Brain microvascular endothelial cell (primary cell): ENCODE measurements around the gene KLHDC2.
"Not testable (repeated sequence)": the region's sequence is repeated elsewhere in the genome, so short reads cannot be mapped to it uniquely, and the experiment has no call there.

Experiments used
- DNase-seq: peaks from one replicate; pipeline ENCODE4 v3.0.0-alpha.2; 2020
- H3K27ac ChIP-seq: fragments of 250-450 bp; sonication (Bioruptor Pico); 2 replicates; pipeline ENCODE4 v1.5.1; 2020; ENCODE audit warnings: mild to moderate bottlenecking, moderate library complexity
- H3K27me3 ChIP-seq: fragments of 250-450 bp; sonication (Bioruptor Pico); replicated peaks from 2 replicates; pipeline ENCODE4 v1.5.1; 2020; ENCODE audit warnings: mild to moderate bottlenecking
- H3K36me3 ChIP-seq: fragments of 250-450 bp; sonication (Bioruptor Pico); replicated peaks from 2 replicates; pipeline ENCODE4 v1.5.1; 2020; ENCODE audit warnings: mild to moderate bottlenecking
- H3K4me3 ChIP-seq: 2 replicates; pipeline ENCODE4 v1.5.1; 2011; ENCODE audit warnings: low read depth, mild to moderate bottlenecking, control low read depth, low read length, moderate library complexity
- CTCF ChIP-seq: IDR thresholded peaks from 2 replicates; pipeline ENCODE4 v1.5.1; 2011; ENCODE audit warnings: low read depth, mild to moderate bottlenecking, moderate library complexity, low read length, control low read depth, inconsistent platforms; ENCODE audit errors: missing control alignments
- in situ Hi-C: cut with HindIII; loops from 2 replicates; pipeline ENCODE4 v1.10.0; 2017; ENCODE audit warnings: low sequenced_read_pairs, low pct_ligation_motif_present

Gene KLHDC2

GRCh38 chr14:49774106-49774505 lies 6.2 kb downstream of the KLHDC2 start:
- Histone ChIP-seq H3K4me3 (no peak overlapping the region), H3K36me3 (peaks cover 39% of the 10 kb centered on the region), H3K27ac (no peak overlapping the region), H3K27me3 (no peaks in the 10 kb centered on the region)
- in situ Hi-C loops = no loop called here
- no peak for TF ChIP-seq CTCF
- no peak for DNase-seq

GRCh38 chr14:49778421-49778820 lies 10.5 kb downstream of the KLHDC2 start:
- peaks cover 65% of the 10 kb centered on the region for H3K36me3 ChIP-seq
- TF ChIP-seq CTCF = no peak
- no peak for DNase-seq
- no peak overlapping the region for H3K27ac ChIP-seq
- in situ Hi-C loops = no loop called here
- no peak overlapping the region for H3K4me3 ChIP-seq
- no peaks in the 10 kb centered on the region for H3K27me3 ChIP-seq

GRCh38 chr14:49781040-49781439 lies 13.1 kb downstream of the KLHDC2 start:
- peaks cover 60% of the 10 kb centered on the region for H3K36me3 ChIP-seq
- in situ Hi-C loops, H3K27ac ChIP-seq, H3K4me3 ChIP-seq, DNase-seq, H3K27me3 ChIP-seq: not testable (repeated sequence)

GRCh38 chr14:49783394-49784014 lies 15.6 kb downstream of the KLHDC2 start:
- no peak for DNase-seq
- H3K36me3 ChIP-seq = peaks cover 64% of the 10 kb centered on the region
- in situ Hi-C loops = no loop called here
- no peak for TF ChIP-seq CTCF
- no peak overlapping the region for H3K4me3 ChIP-seq
- H3K27ac ChIP-seq = no peak overlapping the region
- H3K27me3 ChIP-seq = no peaks in the 10 kb centered on the region

- in situ Hi-C loops = no loop called here
- Histone ChIP-seq H3K27ac (no peak overlapping the region), H3K4me3 (no peak overlapping the region), H3K27me3 (no peaks in the 10 kb centered on the region), H3K36me3 (peaks cover 65% of the 10 kb centered on the region)
- no peak for TF ChIP-seq CTCF
- no peak for DNase-seq
These were observed 18.4 kb downstream of the KLHDC2 start for GRCh38 chr14:49786315-49786714.

GRCh38 chr14:49792618-49793017 lies 24.7 kb downstream of the KLHDC2 start:
- Histone ChIP-seq H3K36me3 (peaks cover 55% of the 10 kb centered on the region), H3K27me3 (no peaks in the 10 kb centered on the region), H3K4me3 (no peak overlapping the region), H3K27ac (no peak overlapping the region)
- no peak for TF ChIP-seq CTCF
- DNase-seq = no peak
- in situ Hi-C loops = no loop called here
